ENCODE measurements around the gene COL27A1. TPM values are rescaled to one million over a fixed set of nuclear protein-coding genes. Genes with fewer than 3 reads are reported as not detected.

Gene COL27A1
- polyA plus RNA-seq, 1 donor (not counting 4 experiments of a cell fraction or from before 2014, with no cell fraction given), result 14.0 TPM

DNA sequence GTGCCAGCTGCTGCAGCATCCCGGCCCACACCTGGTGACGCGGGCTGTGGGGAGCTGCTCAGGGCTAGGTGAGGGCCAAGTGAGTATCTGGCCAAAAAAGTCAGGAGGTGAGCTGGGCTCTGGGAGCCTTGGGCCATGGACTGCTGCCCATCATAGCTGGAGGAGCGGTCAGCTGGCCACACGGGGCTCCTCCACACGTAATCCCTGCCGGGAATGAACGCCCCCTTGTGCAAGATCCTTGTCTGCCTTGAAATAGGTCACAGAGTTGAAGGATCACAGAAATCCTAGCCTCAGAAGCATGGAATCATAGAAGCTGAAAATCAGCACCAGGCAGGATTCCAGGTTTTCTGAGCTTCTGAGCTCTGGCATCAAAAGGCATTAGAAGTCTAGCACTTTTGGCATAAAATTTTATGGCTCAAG is 16.8 kb upstream of the COL27A1 start:
- Histone ChIP-seq H3K4me1 (ENCODE audit: control insufficient read depth, extremely low read depth, insufficient read depth, low read length) (no peaks in the 10 kb centered on the region), H4K20me1 (ENCODE audit: control insufficient read depth, extremely low read depth, insufficient read depth, low read length) (no peaks in the 10 kb centered on the region), H3K4me2 (ENCODE audit: control insufficient read depth, extremely low read depth, insufficient read depth, low read depth, low read length) (no peak overlapping the region), H3K9ac (ENCODE audit: control insufficient read depth, extremely low read depth, insufficient read depth, low read length) (no peak overlapping the region), H3K4me3 (ENCODE audit: control insufficient read depth in 2 of 3, extremely low read depth in 1 of 3, insufficient read depth in 2 of 3, low read depth in 1 of 3, low read length in 3 of 3) (no peak overlapping the region), H3K27me3 (ENCODE audit: control insufficient read depth, extremely low read depth, insufficient read depth, low read length) (peaks cover 25% of the 10 kb centered on the region), H3K27ac (ENCODE audit: control insufficient read depth, insufficient read depth, low read length) (no peak overlapping the region), H3K9me1 (ENCODE audit: control insufficient read depth, extremely low read depth, insufficient read depth, low read length) (no peaks in the 10 kb centered on the region), H2AFZ (ENCODE audit: control insufficient read depth, low read length) (no peak overlapping the region), H3K79me2 (ENCODE audit: control insufficient read depth, insufficient read depth, low read length) (no peaks in the 10 kb centered on the region), H3K9me3 (ENCODE audit: control insufficient read depth, low read depth, low read length) (no peaks in the 10 kb centered on the region), H3K36me3 (ENCODE audit: control insufficient read depth in 2 of 2, extremely low read depth in 1 of 2, insufficient read depth in 2 of 2, low read length in 2 of 2) (no peaks in the 10 kb centered on the region)
- FAIRE-seq (no peak), DNase-seq (ENCODE audit: low read depth, low spot score) (no peak)
- TF ChIP-seq EZH2 (IDR thresholded peaks at IDR 0.05; ENCODE audit: low read length) (no peak), CTCF (optimal IDR thresholded peaks at IDR 0.05 in 1 of 3, IDR thresholded peaks at IDR 0.05 in 1 of 3, conservative IDR thresholded peaks at IDR 0.05 in 1 of 3; ENCODE audit: extremely low read depth in 1 of 3, insufficient read depth in 2 of 3, low read length in 3 of 3) (no peak)
- dilution Hi-C loops (cut with MboI; ENCODE audit: extremely low pct_ligation_motif_present, low sequenced_read_pairs), result no loop called here

DNA sequence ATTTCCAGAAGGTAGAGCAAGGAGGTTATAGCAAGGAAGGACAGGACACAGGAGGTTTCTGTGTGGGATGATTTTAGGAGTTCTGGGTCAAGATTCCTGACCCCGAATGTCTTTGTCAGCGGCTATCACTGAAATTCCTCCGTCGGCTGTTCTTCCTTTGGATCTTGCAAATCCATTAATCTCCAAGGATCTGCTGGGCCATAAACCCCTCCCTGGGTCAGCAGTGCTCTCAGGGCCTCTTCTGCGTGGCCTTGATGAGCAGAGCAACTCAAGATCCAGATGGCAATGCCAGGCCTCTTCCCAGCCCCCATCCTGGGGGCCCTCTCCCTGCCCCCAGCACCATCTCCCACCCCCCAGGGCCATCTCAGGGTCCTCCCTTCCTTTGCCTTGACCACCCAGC is 16.3 kb upstream of the COL27A1 start:
- H3K36me3 ChIP-seq (ENCODE audit: control insufficient read depth in 2 of 2, extremely low read depth in 1 of 2, insufficient read depth in 2 of 2, low read length in 2 of 2), result no peaks in the 10 kb centered on the region
- H2AFZ ChIP-seq (ENCODE audit: control insufficient read depth, low read length), result no peak overlapping the region
- peaks cover 26% of the 10 kb centered on the region for H3K27me3 ChIP-seq (ENCODE audit: control insufficient read depth, extremely low read depth, insufficient read depth, low read length)
- TF ChIP-seq EZH2 (IDR thresholded peaks at IDR 0.05; ENCODE audit: low read length), result no peak
- no peak for TF ChIP-seq CTCF (optimal IDR thresholded peaks at IDR 0.05 in 1 of 3, IDR thresholded peaks at IDR 0.05 in 1 of 3, conservative IDR thresholded peaks at IDR 0.05 in 1 of 3; ENCODE audit: extremely low read depth in 1 of 3, insufficient read depth in 2 of 3, low read length in 3 of 3)
- DNase-seq (ENCODE audit: low read depth, low spot score) (no peak), FAIRE-seq (no peak)
- no peaks in the 10 kb centered on the region for H3K9me1 ChIP-seq (ENCODE audit: control insufficient read depth, extremely low read depth, insufficient read depth, low read length)
- H4K20me1 ChIP-seq (ENCODE audit: control insufficient read depth, extremely low read depth, insufficient read depth, low read length), result no peaks in the 10 kb centered on the region
- H3K9ac ChIP-seq (ENCODE audit: control insufficient read depth, extremely low read depth, insufficient read depth, low read length), result no peak overlapping the region
- no peaks in the 10 kb centered on the region for H3K4me1 ChIP-seq (ENCODE audit: control insufficient read depth, extremely low read depth, insufficient read depth, low read length)
- H3K4me3 ChIP-seq (ENCODE audit: control insufficient read depth in 2 of 3, extremely low read depth in 1 of 3, insufficient read depth in 2 of 3, low read depth in 1 of 3, low read length in 3 of 3), result no peak overlapping the region
- H3K79me2 ChIP-seq (ENCODE audit: control insufficient read depth, insufficient read depth, low read length), result no peaks in the 10 kb centered on the region
- dilution Hi-C loops (cut with MboI; ENCODE audit: extremely low pct_ligation_motif_present, low sequenced_read_pairs), result no loop called here
- H3K27ac ChIP-seq (ENCODE audit: control insufficient read depth, insufficient read depth, low read length), result no peak overlapping the region
- H3K4me2 ChIP-seq (ENCODE audit: control insufficient read depth, extremely low read depth, insufficient read depth, low read depth, low read length), result no peak overlapping the region
- no peaks in the 10 kb centered on the region for H3K9me3 ChIP-seq (ENCODE audit: control insufficient read depth, low read depth, low read length)

Data from keratinocyte (primary cell).